Testis (tissue), 3 donors: ENCODE measurements around the gene PGK1. TPM values are rescaled to one million over a fixed set of nuclear protein-coding genes. Genes with fewer than 3 reads are reported as not detected.

Experiments used
- DNase-seq: peaks from one replicate; pipeline ENCODE4 v3.0.0-alpha.2; 2019
- H3K27ac ChIP-seq, 2 donors: fragments of 200-600 bp; sonication (generic); one replicate each; pipeline ENCODE4 v1.5.1; 2019
- H3K27me3 ChIP-seq: fragments of 200-600 bp; sonication (generic); one replicate; pipeline ENCODE4 v1.5.1; 2019
- H3K36me3 ChIP-seq: fragments of 200-600 bp; sonication (generic); one replicate; pipeline ENCODE4 v1.5.1; 2017; ENCODE audit warnings: low read depth; ENCODE audit errors: missing control alignments
- H3K4me1 ChIP-seq: fragments of 200-600 bp; sonication (generic); one replicate; pipeline ENCODE4 v1.5.1; 2019
- H3K4me3 ChIP-seq, 2 donors: fragments of 200-600 bp; sonication (generic); one replicate each; pipeline ENCODE4 v1.5.1; 2017 to 2019
- H3K9me3 ChIP-seq: fragments of 200-600 bp; sonication (generic); one replicate; pipeline ENCODE4 v1.5.1; 2017
- CTCF ChIP-seq, 3 experiments: fragments of 450-650 bp in 2 of 3; fragments of 200-600 bp in 1 of 3; sonication (generic) in 1 of 3; IDR thresholded peaks; one replicate each; pipeline ENCODE4 v1.5.1; 2016 to 2019; ENCODE audit warnings: antibody characterized with exemption in 3 of 3, mild to moderate bottlenecking in 2 of 3, moderate library complexity in 1 of 3
- POLR2A ChIP-seq: fragments of 450-650 bp; IDR thresholded peaks from one replicate; pipeline ENCODE4 v1.6.1; 2017; ENCODE audit warnings: antibody characterized with exemption, mild to moderate bottlenecking, moderate library complexity
- WGBS, 2 donors: methylation state at CpG; one replicate each; pipeline ENCODE4 v1.1.5; 2018; 5-methylcytosine and 5-hydroxymethylcytosine counted together
- intact Hi-C: fragments of 100-400 bp; cut with DNase I; formaldehyde crosslinking; loops from one replicate; pipeline ENCODE4 v1.15.1; 2023; ENCODE audit warnings: low total_unique reads
- polyA plus RNA-seq: library from polyadenylated mRNA; stranded (reverse); fragments of 350-450 nt; fragmentation: Illumina TruSeq; extraction: RNeasy Lipid Tissue Mini Kit (QIAGEN cat#74804); gene quantifications from one replicate; pipeline ENCODE4 v1.2.3, GENCODE V29; 2014; ENCODE audit warnings: low read depth, low replicate concordance; ENCODE audit not compliant: insufficient read depth
- total RNA-seq, 2 donors: library from RNA; depleted of rRNA; stranded (reverse); fragments of >200 nt; gene quantifications; one replicate each; pipeline ENCODE4 v1.2.3, GENCODE V29; 2016

PGK1 gene
- total and polyA plus RNA-seq, 3 donors from 2014 or later = 69.1 to 109 (median 100.0) TPM

GRCh38 chrX:78105944-78106650, 2.0 kb downstream of the PGK1 start:
- no peaks in the 10 kb centered on the region for H3K4me1 ChIP-seq
- TF ChIP-seq CTCF (IDR thresholded peaks at IDR 0.05) = no peak
- 41 to 53% methylated on average over 10 of the region's 11 CpGs for whole genome bisulfite sequencing, 2 donors
- no peak overlapping the region for H3K27ac ChIP-seq
- no peaks in the 10 kb centered on the region for H3K36me3 ChIP-seq
- no peaks in the 10 kb centered on the region for H3K9me3 ChIP-seq
- intact Hi-C loops = no loop called here
- DNase-seq = no peak
- no peak overlapping the region for H3K4me3 ChIP-seq
- H3K27me3 ChIP-seq = no peaks in the 10 kb centered on the region

- no peaks in the 10 kb centered on the region for H3K27me3 ChIP-seq
- DNase-seq = no peak
- H3K27ac ChIP-seq = no peak overlapping the region
- H3K36me3 ChIP-seq = no peaks in the 10 kb centered on the region
- TF ChIP-seq CTCF (IDR thresholded peaks at IDR 0.05) (no peak), POLR2A (no peak)
- no peaks in the 10 kb centered on the region for H3K4me1 ChIP-seq
- intact Hi-C loops = no loop called here
- H3K9me3 ChIP-seq = no peaks in the 10 kb centered on the region
- H3K4me3 ChIP-seq = no peak overlapping the region
- 69 to 71% methylated on average over 1 of the region's 1 CpG for WGBS, 2 donors
Measured at GRCh38 chrX:78106651-78106986, 2.6 kb downstream of the PGK1 start.

- TF ChIP-seq CTCF (IDR thresholded peaks at IDR 0.05) (no peak), POLR2A (no peak)
- H3K4me3 ChIP-seq = no peak overlapping the region
- H3K27ac ChIP-seq = no peak overlapping the region
- no peaks in the 10 kb centered on the region for H3K27me3 ChIP-seq
- WGBS, 2 donors = 87 to 94% methylated on average over 2 of the region's 2 CpGs
- DNase-seq = no peak
- no peaks in the 10 kb centered on the region for H3K36me3 ChIP-seq
- intact Hi-C loops = no loop called here
- H3K4me1 ChIP-seq = no peaks in the 10 kb centered on the region
- H3K9me3 ChIP-seq = no peaks in the 10 kb centered on the region
Measured at GRCh38 chrX:78109458-78109857, 5.4 kb downstream of the PGK1 start.

- DNase-seq = no peak
- TF ChIP-seq CTCF (IDR thresholded peaks at IDR 0.05) (no peak), POLR2A (no peak)
Measured at GRCh38 chrX:78111140-78111931, 7.3 kb downstream of the PGK1 start.

More at GRCh38 chrX:78111140-78111931, 7.3 kb downstream of the PGK1 start:
- Histone ChIP-seq H3K27me3 (no peaks in the 10 kb centered on the region), H3K36me3 (no peaks in the 10 kb centered on the region), H3K27ac (no peak overlapping the region), H3K9me3 (no peaks in the 10 kb centered on the region), H3K4me1 (no peaks in the 10 kb centered on the region), H3K4me3 (no peak overlapping the region)
- intact Hi-C loops = no loop called here
- 86 to 88% methylated on average over 10 of the region's 10 CpGs for WGBS, 2 donors
